NCI-H1436 treated with DMSO at 0.1 percent for 48 hours (cell line): Measurements from ENCODE around the gene TAF1C.

ENCODE experiments used
- DNase-seq: peaks from one replicate; lab custom pipeline; 2025; lab: John Stamatoyannopoulos, UW

The TAF1C gene

DNA sequence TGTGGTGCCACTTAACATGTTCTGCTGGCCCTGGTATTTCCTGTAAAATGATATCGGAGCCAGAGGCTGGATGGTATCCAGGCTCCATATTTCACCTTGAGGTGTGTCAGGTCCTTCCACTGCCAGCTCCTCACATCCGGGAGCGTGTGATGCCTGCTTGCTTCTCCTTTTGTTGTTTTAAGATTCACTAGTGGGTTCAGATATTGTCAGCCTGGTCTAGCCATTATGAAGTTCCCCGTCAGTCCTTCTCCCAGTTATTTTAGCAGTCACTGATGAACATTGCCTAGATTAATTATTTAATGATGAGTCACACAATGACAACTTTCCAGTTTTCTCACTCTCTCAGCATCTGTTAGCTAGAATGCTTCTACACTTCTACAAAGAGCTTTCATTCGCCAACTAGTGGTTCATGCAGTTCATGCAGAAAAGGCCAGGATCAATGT is 30.5 kb downstream of the TAF1C start:
- DNase-seq, result no peak

DNA sequence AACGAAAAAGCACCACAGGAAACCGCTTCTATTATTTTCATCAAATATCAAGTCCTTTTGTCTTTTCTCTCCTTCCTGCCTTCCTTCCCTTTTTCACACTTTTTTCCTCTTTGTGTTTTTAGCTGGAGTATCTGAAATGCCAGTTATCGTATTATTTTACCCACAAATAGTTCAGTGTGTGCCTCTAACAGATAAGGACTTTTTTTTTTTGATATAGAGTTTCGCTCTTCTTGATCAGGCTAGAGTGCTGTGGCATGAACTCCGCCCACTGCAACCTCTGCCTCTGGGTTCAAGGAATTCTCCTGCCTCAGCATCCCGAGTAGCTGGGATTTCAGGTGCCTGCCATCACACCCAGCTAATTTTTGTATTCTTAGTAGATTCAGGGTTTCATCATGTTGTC is 31.1 kb downstream of the TAF1C start:
- no peak for DNase-seq

GRCh38 chr16:84155226-84155625 is 31.6 kb downstream of the TAF1C start:
- DNase-seq, result no peak

DNA sequence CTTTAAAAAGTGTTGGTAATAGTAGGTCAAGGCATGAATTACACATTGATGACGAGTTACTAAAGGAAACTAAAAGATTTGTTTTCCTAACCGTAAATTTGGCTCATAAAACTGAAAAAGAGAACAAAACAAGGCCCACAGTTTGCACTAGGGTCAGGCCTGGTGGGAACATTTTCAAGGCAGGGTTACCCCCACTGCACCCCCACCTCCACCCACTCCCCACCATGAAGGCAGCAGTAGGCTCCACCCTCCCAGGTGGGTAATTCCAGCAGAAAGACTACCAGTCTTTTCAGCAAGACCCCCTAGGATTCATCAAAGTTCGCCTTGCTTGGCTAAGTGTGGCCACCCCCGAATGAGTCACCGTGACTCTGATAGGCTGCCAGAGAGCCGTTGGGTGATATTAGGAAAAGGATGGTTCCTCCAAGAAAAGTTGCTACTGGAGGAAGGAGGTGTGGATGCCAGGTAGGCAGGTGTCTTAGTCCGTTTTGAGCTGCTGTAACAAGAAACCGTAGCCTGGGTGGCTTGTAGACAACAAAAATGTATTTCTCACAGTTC is 33.1 kb downstream of the TAF1C start:
- no peak for DNase-seq

DNA sequence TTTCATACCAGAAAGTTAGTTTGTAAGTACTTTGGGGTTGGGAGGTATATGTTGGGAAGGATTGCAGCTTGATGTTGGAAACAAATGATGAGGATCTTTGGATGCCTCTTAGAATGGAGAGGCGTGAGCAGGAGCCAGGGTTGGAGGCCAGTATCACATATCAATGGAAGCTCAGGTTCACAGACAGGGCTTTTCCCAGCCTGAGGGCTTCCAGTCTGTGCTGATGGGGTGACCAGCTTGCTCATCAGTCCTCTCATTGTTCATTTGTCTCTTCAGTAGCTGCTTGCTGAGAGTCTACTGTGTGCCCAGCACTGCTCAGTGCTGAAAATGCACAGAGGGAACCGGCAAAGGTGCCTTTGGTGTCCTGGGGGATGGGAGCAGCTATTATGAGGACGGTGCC is 35.9 kb downstream of the TAF1C start:
- DNase-seq, result no peak

GRCh38 chr16:84144859-84145639 is 41.8 kb downstream of the TAF1C start, which contains the start of the genes DNAAF1 and HSDL1:
DNAAF1 (plus strand) TSS chr16:84145308; CDS start chr16:84145441, 133 bp downstream.
HSDL1 (minus strand) TSS chr16:84145177; CDS start chr16:84131321, 13,856 bp downstream.
- no peak for DNase-seq

- no peak for DNase-seq
These were observed 42.5 kb downstream of the TAF1C start for GRCh38 chr16:84144209-84144858.

DNA sequence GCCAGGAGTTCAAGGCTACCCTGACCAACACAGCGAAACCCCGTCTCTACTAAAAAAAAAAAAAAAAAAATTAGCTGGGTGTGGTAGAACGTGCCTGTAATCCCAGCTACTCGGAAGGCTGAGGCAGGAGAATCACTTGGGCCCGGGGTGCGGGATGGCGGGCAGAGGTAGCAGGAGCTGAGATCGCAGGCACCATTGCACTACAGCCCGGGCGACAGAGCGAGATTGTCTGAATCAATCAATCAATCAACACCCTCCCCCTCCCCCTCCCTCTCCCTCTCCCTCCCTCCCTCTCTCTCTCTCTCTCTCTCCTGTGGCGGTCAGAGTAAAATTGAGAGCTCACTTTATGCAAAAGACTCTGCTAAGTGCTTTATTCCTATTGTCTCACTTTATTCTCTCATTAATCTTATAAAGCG is 43.1 kb downstream of the TAF1C start:
- DNase-seq, result no peak

DNA sequence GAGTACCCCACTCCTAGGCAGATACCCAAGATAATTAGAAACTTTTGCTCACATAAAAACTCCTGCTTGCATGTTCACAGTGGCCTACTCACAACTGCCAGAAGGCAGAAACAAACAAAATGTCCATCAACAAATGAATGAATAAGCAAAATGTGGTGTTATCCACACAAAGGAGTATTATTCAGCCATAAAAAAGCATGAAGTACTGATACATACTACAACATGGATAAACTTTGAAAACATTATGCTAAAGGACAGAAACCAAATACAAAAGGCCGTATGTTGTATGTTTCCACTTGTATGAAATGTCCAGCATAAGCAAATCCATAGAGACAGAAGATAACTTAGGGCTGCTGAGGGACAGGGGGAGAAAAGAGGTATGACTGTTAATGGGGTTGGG is 43.8 kb downstream of the TAF1C start:
- DNase-seq, result no peak

DNA sequence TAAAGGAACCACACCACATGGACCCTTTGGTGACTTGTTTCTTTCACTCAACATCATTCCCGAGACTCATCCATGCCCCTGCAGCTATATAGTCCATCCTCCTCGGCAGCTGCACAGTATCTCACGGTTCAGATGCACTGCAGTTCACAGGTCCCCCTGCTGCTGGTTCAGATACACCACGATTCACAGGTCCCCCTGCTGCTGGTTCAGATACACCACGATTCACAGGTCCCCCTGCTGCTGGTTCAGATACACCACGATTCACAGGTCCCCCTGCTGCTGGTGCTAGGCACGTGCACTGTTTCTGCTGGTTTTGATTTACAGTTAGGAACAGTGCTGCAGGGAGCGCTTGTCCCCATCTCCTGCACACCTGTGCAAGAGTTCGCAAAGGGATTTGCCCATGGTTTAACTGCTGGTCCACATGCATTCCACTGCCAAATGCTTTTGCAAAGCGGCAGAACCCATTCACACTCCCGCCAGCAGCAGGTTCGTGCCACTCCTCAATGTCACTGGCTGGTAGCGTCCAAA is 45.6 kb downstream of the TAF1C start:
- DNase-seq, result no peak

GRCh38 chr16:84139628-84140258 is 47.1 kb downstream of the TAF1C start:
- DNase-seq, result no peak

- DNase-seq, result no peak
These were observed 47.8 kb downstream of the TAF1C start for GRCh38 chr16:84138824-84139627.

DNA sequence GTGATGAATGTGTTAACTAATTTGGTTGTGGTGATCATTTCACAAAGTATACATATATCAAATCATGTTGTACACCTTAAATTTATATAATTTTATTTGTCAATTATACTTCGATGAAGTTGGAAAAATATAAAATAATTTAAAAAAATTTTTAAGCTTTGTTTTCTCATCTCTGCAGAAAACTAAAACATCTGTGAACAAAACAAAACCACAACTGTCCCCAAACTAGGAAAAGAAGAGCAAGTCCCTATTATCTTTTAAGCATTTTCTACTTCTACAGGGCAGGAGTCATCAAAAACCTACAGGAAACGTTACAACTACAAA is 48.4 kb downstream of the TAF1C start:
- DNase-seq, result no peak

DNA sequence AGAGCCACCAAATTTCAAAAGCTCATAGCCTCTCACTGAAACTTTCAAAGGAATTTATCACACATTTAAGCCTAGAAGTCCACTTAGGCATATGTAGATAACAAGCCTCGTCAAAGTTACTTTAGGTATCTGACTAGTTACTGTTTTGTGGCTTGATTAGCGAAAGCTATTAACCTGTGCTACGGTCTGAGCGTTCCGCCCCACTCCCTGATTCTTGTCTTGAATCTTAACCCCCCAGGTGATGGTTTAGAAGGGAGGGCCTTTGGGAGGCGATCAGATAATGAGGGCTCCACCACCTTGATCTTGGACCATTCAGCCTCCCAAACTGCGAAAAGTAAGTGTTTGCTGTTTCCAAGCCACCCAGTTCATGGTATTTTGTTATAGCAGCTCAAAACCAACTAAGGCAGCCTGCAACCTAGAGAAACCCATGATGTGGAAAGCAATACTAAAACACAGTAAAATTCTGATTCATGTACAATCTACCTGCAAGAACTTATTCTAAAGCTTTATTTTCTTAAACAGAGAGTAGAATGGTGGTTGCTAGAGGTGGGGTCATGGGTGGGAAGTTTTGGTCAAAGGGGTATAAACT is 49.0 kb downstream of the TAF1C start:
- DNase-seq, result no peak

- no peak for DNase-seq
These were observed 49.6 kb downstream of the TAF1C start for GRCh38 chr16:84137287-84137686.

DNA sequence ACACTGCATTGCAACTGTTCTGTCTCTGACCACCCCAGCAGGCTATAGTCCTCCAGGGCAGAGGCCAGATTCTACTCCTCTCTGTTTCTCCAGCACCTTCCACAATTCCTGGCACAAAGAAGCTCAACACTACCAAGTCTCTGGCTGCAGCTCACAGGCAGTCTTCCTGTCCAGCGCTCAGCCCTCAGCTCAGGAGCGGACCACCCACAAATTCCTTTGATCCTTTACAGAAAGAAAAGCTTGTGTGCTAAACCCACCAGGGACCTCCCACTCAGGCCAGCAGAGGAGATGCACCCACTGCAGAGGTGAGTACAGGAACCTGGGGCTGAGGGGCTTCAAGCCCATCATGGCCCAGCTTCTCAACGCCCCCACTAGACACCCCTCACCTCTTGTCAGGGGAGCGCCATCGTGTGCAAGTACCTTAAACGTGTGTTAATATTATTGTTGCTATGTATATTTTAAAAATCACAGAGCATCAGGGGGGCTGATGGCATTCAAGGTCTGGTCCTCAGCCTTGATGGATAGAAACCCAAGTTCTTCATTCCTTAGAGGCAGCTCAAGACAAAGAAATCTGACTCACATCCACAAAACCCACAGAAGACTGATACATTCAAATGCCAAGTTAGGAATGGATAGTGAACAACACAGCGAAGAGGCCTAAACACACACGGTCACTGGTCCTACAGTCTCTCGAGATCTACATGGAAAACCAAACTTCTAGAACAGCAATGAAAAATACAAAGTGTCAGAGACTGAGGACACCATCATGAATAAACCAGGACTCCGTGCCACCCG is 50.3 kb downstream of the TAF1C start:
- no peak for DNase-seq

DNA sequence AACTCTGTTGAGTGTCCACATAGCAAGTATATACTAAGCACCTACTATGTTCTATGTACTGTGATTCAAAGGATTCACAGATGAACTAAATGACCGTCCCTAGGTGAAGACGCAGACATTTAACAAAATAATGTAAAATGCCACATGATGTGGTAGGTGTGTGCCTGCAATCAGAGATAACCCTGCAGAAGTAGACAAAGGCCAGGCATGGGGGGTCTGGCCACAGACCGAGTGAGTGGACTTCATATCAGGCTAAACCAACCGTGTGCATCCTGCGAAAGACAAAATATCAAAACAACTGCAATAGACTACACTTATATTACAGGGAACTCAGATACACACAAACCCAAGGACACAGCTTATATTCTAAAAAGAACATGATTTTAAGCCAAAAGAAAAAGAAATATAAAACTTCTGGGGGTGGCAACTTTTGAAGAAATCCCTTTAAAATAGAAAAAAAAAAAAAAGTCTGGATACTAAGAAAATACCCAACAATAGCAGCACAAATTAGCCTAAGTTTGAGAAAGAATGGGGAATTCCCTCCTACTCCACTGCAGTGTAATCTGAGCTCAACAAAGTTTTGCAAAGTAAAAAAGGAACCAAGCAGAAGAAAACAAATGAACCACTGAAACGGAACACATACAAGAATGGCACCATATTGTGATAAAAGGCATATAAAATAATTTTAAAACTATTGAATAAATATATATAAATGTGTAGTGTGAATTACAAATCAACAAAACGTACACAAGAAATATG is 54.2 kb downstream of the TAF1C start:
- DNase-seq, result no peak

GRCh38 chr16:84131117-84131516 is 55.7 kb downstream of the TAF1C start:
- DNase-seq, result no peak
